ENCODE results near the gene CPT1C. TPM values are rescaled to one million over a fixed set of nuclear protein-coding genes. Genes with fewer than 3 reads are reported as not detected.

CPT1C gene
- total and polyA plus RNA-seq, 2 of the 8 experiments (the other 6 are each of a cell fraction or from before 2014, with no cell fraction given), result 79.6 to 91.8 TPM

DNA sequence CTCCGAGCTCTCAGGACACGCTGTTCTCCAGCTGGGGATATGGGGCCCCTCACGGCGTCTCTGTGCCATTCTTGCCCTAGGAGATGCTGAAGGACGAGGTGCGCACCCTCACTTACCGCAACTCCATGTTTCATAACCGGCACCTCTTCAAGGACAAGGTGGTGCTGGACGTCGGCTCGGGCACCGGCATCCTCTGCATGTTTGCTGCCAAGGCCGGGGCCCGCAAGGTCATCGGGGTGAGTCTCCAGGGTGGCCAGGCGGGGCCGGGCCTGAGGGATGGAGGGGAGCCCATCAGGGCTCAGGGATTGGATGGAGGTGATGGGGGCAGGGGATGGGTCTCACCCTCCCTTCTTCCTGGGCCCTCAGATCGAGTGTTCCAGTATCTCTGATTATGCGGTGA is 9.1 kb upstream of the CPT1C start:
- Histone ChIP-seq H3K4me2 (ENCODE audit: insufficient read depth in 1 of 2, low read depth in 2 of 2, low read length in 2 of 2) (no peak overlapping the region), H3K4ac (replicated peaks; ENCODE audit: insufficient read length, low read depth, low read length) (no peak overlapping the region), H4K8ac (ENCODE audit: extremely low read depth, insufficient read depth, low read length) (peak overlapping the region; percentile 69; the same call in 1 of the 2 replicates), H2BK5ac (ENCODE audit: low read depth, low read length) (no peak overlapping the region), H2BK12ac (ENCODE audit: low read depth, low read length) (no peak overlapping the region), H2AFZ (ENCODE audit: low read length) (no peak overlapping the region), H3K9ac (replicated peaks in 1 of 4; ENCODE audit: extremely low read depth in 1 of 4, low read depth in 3 of 4, low read length in 3 of 4) (no peak overlapping the region), H2BK120ac (replicated peaks; ENCODE audit: low read depth, low read length) (no peak overlapping the region), H3K23ac (ENCODE audit: insufficient read length) (no peak overlapping the region), H2AK5ac (ENCODE audit: low read depth, low read length) (no peak overlapping the region), H2BK20ac (ENCODE audit: low read length) (no peak overlapping the region), H4K91ac (replicated peaks; ENCODE audit: insufficient read length, low read length) (no peak overlapping the region), H3K14ac (ENCODE audit: insufficient read length) (no peak overlapping the region), H3K27ac (ENCODE audit: low read depth, low read length) (no peak overlapping the region), H3K18ac (ENCODE audit: extremely low read depth, low read length) (no peak overlapping the region), H3K79me2 (ENCODE audit: control insufficient read depth in 1 of 2, insufficient read depth in 2 of 2, low read length in 2 of 2) (peaks cover 17 to 56% of the 10 kb centered on the region in 2 experiments), H3K23me2 (ENCODE audit: low read depth, low read length) (peaks cover 4% of the 10 kb centered on the region), H3K56ac (replicated peaks; ENCODE audit: insufficient read length, low read depth, low read length) (peak overlapping the region; percentile 32), H3K79me1 (ENCODE audit: low read depth, low read length) (peaks cover 16% of the 10 kb centered on the region), H3K9me3 (ENCODE audit: insufficient read depth in 2 of 2, low read depth in 1 of 2, low read length in 1 of 2) (no peaks in the 10 kb centered on the region), H2BK15ac (ENCODE audit: low read length) (no peak overlapping the region), H3K36me3 (ENCODE audit: control insufficient read depth in 2 of 4, insufficient read depth in 4 of 4, low read length in 3 of 4) (peaks cover 26 to 50% (median 42%) of the 10 kb centered on the region in 4 experiments), H4K20me1 (replicated peaks in 1 of 2; ENCODE audit: control insufficient read depth in 1 of 2, insufficient read depth in 2 of 2, low read length in 2 of 2) (peaks cover 37 to 53% of the 10 kb centered on the region in 2 experiments), H4K5ac (ENCODE audit: insufficient read length, low read depth, low read length) (no peak overlapping the region), H3K4me3 (ENCODE audit: extremely low read depth in 1 of 4, insufficient read depth in 2 of 4, low read depth in 3 of 4, low read length in 4 of 4) (no peak overlapping the region), H3K27me3 (replicated peaks in 1 of 4; ENCODE audit: control insufficient read depth in 3 of 4, extremely low read depth in 1 of 4, insufficient read depth in 3 of 4, low read length in 3 of 4) (no peaks in the 10 kb centered on the region), H3K4me1 (replicated peaks in 1 of 4; ENCODE audit: control insufficient read depth in 3 of 4, insufficient read depth in 4 of 4, low read length in 3 of 4) (peaks cover 2 to 17% (median 12%) of the 10 kb centered on the region in 4 experiments)
- no peak for FAIRE-seq
- TF ChIP-seq CTBP2 (IDR thresholded peaks at IDR 0.05; ENCODE audit: borderline replicate concordance, insufficient read depth, insufficient read length, low read length) (no peak), KDM4A (IDR thresholded peaks at IDR 0.05; ENCODE audit: low read depth, low read length, severe bottlenecking) (no peak), BACH1 (IDR thresholded peaks at IDR 0.05; ENCODE audit: low read length) (no peak), POLR2AphosphoS5 (IDR thresholded peaks at IDR 0.05; ENCODE audit: low read depth, low read length) (peak; percentile 26; the same call in 1 of the 2 replicates)
- CTCF ChIA-PET (ENCODE audit: partially characterized antibody), result interaction anchor here (1.1 to 3.2 kb wide), 7 partner anchors 10 to 175 kb away, joined by 3 to 23 read pairs (median 3); partner anchors contain the start of genes BCL2L12 and IRF3
- WGBS, 2 experiments (ENCODE audit: extremely low coverage in 1 of 2, insufficient coverage in 1 of 2, insufficient read length in 1 of 2, insufficient replicate concordance in 2 of 2, low coverage in 1 of 2, low lambda C conversion rate in 2 of 2, missing lambda C conversion rate in 1 of 2), result 94% methylated on average over 19 of the region's 19 CpGs; no CpG with 5 or more reads in 1 of the 2 experiments
- POLR2A ChIA-PET (ENCODE audit: partially characterized antibody), result interaction anchor here (0.6 to 8.3 kb wide), 7 partner anchors 8 to 111 kb away, joined by 3 to 168 read pairs (median 4); partner anchors contain the start of genes ADM5, CPT1C and RRAS
- DNase-seq (ENCODE audit: low read depth in 1 of 2, low spot score in 2 of 2), result no peak

Data from H1 (cell line).